ENCODE data around the gene GTF2F2. TPM values are rescaled to one million over a fixed set of nuclear protein-coding genes. Genes with fewer than 3 reads are reported as not detected.
A peak's percentile ranks its signal among the peaks of the same experiment; 100 is the strongest.

GTF2F2 gene
- total RNA-seq, 4 donors from 2014 or later = 24.5 to 35.0 (median 30.5) TPM

DNA sequence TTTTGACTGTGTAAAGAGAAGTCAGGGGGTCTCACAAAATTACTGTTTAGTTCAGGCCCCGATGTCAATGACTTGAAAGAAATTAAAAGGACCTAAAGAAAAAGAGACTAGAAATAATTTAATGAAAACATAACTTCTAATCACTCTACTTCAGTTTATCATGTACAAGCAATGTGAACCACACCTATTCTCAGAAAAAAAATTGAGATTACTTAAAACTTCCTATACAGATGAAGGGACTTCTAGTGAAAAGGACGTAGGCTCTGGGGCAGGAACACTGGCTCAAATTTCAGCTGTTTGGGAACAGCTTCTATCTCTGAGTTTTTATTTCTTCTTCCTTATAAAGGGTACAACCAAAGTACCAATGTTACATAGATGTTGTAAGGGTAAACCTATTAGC lies 182.7 kb downstream of the GTF2F2 start:
- 78% methylated on average over 2 of the region's 2 CpGs for WGBS
- no peaks in the 10 kb centered on the region for H3K9me3 ChIP-seq
- no peaks in the 10 kb centered on the region for H3K4me1 ChIP-seq
- TF ChIP-seq EP300 (IDR thresholded peaks at IDR 0.05) (no peak), POLR2AphosphoS5 (IDR thresholded peaks at IDR 0.05) (no peak), POLR2A (IDR thresholded peaks at IDR 0.05) (no peak)
- TF ChIP-seq, protein P1, sequence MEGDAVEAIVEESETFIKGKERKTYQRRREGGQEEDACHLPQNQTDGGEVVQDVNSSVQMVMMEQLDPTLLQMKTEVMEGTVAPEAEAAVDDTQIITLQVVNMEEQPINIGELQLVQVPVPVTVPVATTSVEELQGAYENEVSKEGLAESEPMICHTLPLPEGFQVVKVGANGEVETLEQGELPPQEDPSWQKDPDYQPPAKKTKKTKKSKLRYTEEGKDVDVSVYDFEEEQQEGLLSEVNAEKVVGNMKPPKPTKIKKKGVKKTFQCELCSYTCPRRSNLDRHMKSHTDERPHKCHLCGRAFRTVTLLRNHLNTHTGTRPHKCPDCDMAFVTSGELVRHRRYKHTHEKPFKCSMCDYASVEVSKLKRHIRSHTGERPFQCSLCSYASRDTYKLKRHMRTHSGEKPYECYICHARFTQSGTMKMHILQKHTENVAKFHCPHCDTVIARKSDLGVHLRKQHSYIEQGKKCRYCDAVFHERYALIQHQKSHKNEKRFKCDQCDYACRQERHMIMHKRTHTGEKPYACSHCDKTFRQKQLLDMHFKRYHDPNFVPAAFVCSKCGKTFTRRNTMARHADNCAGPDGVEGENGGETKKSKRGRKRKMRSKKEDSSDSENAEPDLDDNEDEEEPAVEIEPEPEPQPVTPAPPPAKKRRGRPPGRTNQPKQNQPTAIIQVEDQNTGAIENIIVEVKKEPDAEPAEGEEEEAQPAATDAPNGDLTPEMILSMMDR (IDR thresholded peaks at IDR 0.05) = no peak
- H3K27me3 ChIP-seq = peaks cover 3% of the 10 kb centered on the region
- DNase-seq (ENCODE audit: low spot score in 2 of 2) = no peak
- no peak overlapping the region for H3K4me3 ChIP-seq
- H3K36me3 ChIP-seq = no peaks in the 10 kb centered on the region
- no peak overlapping the region for H3K27ac ChIP-seq

GRCh38 chr13:45303866-45304265 lies 183.6 kb downstream of the GTF2F2 start:
- no peaks in the 10 kb centered on the region for H3K4me1 ChIP-seq
- TF ChIP-seq POLR2A (IDR thresholded peaks at IDR 0.05) (no peak), EP300 (IDR thresholded peaks at IDR 0.05) (no peak), POLR2AphosphoS5 (IDR thresholded peaks at IDR 0.05) (no peak)
- TF ChIP-seq, protein P1 (IDR thresholded peaks at IDR 0.05) = no peak
- WGBS = 78% methylated on average over 5 of the region's 5 CpGs
- H3K4me3 ChIP-seq = no peak overlapping the region
- H3K27ac ChIP-seq = no peak overlapping the region
- DNase-seq (ENCODE audit: low spot score in 2 of 2) = no peak
- peaks cover 3% of the 10 kb centered on the region for H3K27me3 ChIP-seq
- H3K9me3 ChIP-seq = no peaks in the 10 kb centered on the region
- H3K36me3 ChIP-seq = no peaks in the 10 kb centered on the region

GRCh38 chr13:45305079-45305478 lies 184.8 kb downstream of the GTF2F2 start:
- no peak for TF ChIP-seq POLR2A (IDR thresholded peaks at IDR 0.05)
- no peak for TF ChIP-seq EP300 (IDR thresholded peaks at IDR 0.05)
- no peak for TF ChIP-seq POLR2AphosphoS5 (IDR thresholded peaks at IDR 0.05)
- TF ChIP-seq, protein P1 (IDR thresholded peaks at IDR 0.05) = no peak
- 83% methylated on average over 5 of the region's 5 CpGs for WGBS
- no peaks in the 10 kb centered on the region for H3K36me3 ChIP-seq

GRCh38 chr13:45306966-45307365 lies 186.7 kb downstream of the GTF2F2 start:
- Histone ChIP-seq H3K9me3 (no peaks in the 10 kb centered on the region), H3K4me3 (no peak overlapping the region)
- no peak for TF ChIP-seq POLR2AphosphoS5 (IDR thresholded peaks at IDR 0.05)
- no peak for TF ChIP-seq POLR2A (IDR thresholded peaks at IDR 0.05)
- TF ChIP-seq, protein P1 (IDR thresholded peaks at IDR 0.05) = no peak
- TF ChIP-seq EP300 (IDR thresholded peaks at IDR 0.05) = no peak

More at GRCh38 chr13:45305079-45305478, 184.8 kb downstream of the GTF2F2 start:
- Histone ChIP-seq H3K4me3 (no peak overlapping the region), H3K4me1 (peaks cover 6% of the 10 kb centered on the region), H3K27me3 (peaks cover 3% of the 10 kb centered on the region), H3K27ac (no peak overlapping the region), H3K9me3 (no peaks in the 10 kb centered on the region)
- no peak for DNase-seq (ENCODE audit: low spot score in 2 of 2)

GRCh38 chr13:45310341-45311131 lies 190.2 kb downstream of the GTF2F2 start:
- H3K27me3 ChIP-seq = peaks cover 3% of the 10 kb centered on the region
- 14% methylated on average over 15 of the region's 15 CpGs for WGBS
- no peak for DNase-seq (ENCODE audit: low spot score in 2 of 2)
- TF ChIP-seq POLR2A (IDR thresholded peaks at IDR 0.05) = no peak
- no peak for TF ChIP-seq POLR2AphosphoS5 (IDR thresholded peaks at IDR 0.05)
- TF ChIP-seq EP300 (IDR thresholded peaks at IDR 0.05) = no peak
- TF ChIP-seq, protein P1 (IDR thresholded peaks at IDR 0.05) = no peak
- H3K27ac ChIP-seq = no peak overlapping the region
- no peaks in the 10 kb centered on the region for H3K9me3 ChIP-seq
- H3K4me1 ChIP-seq = peaks cover 20% of the 10 kb centered on the region
- H3K4me3 ChIP-seq = peak overlapping the region; percentile 53
- no peaks in the 10 kb centered on the region for H3K36me3 ChIP-seq

More at GRCh38 chr13:45306966-45307365, 186.7 kb downstream of the GTF2F2 start:
- Histone ChIP-seq H3K27me3 (peaks cover 7% of the 10 kb centered on the region), H3K36me3 (no peaks in the 10 kb centered on the region), H3K4me1 (peaks cover 20% of the 10 kb centered on the region), H3K27ac (no peak overlapping the region)
- no peak for DNase-seq (ENCODE audit: low spot score in 2 of 2)
